ENCODE data around the gene RESP18.

The RESP18 gene

GRCh38 chr2:219277703-219278654 lies 54.6 kb downstream of the RESP18 start:
- peak; percentile 83 for DNase-seq
